Loucy (cell line): ENCODE measurements around the gene STON2.

Source experiments
- H2AFZ ChIP-seq: fragments of 200-600 bp; sonication (generic); 2 replicates; pipeline ENCODE4 v1.6.0; 2016; ENCODE audit warnings: antibody characterized with exemption, mild to moderate bottlenecking, low read length, moderate library complexity
- H3F3A ChIP-seq: fragments of 200-600 bp; 2 replicates; pipeline ENCODE4 v1.6.0; 2016; ENCODE audit warnings: antibody characterized with exemption, low read depth, mild to moderate bottlenecking
- H3K27me3 ChIP-seq: fragments of 200-600 bp; sonication (generic); 2 replicates; pipeline ENCODE4 v1.6.1; 2014; ENCODE audit warnings: low read length, mild to moderate bottlenecking; ENCODE audit not compliant: insufficient read depth, poor library complexity, severe bottlenecking
- H3K36me3 ChIP-seq: fragments of 200-600 bp; sonication (generic); 2 replicates; pipeline ENCODE4 v1.6.1; 2016; ENCODE audit warnings: low read length; ENCODE audit not compliant: insufficient read depth
- H3K4me1 ChIP-seq: fragments of 200-600 bp; sonication (generic); 2 replicates; pipeline ENCODE4 v1.5.1; 2014; ENCODE audit warnings: low read length, mild to moderate bottlenecking; ENCODE audit not compliant: insufficient read depth, poor library complexity, severe bottlenecking
- H3K4me2 ChIP-seq: fragments of 200-600 bp; sonication (generic); 2 replicates; pipeline ENCODE4 v1.6.0; 2014; ENCODE audit warnings: antibody characterized with exemption, low read length, low read depth, mild to moderate bottlenecking; ENCODE audit not compliant: poor library complexity, severe bottlenecking
- H3K4me3 ChIP-seq: fragments of 200-600 bp; sonication (generic); 2 replicates; pipeline ENCODE4 v1.5.1; 2014; ENCODE audit warnings: low read length, mild to moderate bottlenecking, mixed read lengths; ENCODE audit not compliant: poor library complexity, severe bottlenecking
- H3K79me2 ChIP-seq: fragments of 200-600 bp; sonication (generic); 2 replicates; pipeline ENCODE4 v1.6.1; 2014; ENCODE audit warnings: low read length; ENCODE audit not compliant: insufficient read depth
- H3K9ac ChIP-seq: fragments of 200-600 bp; sonication (generic); 2 replicates; pipeline ENCODE4 v1.6.0; 2014; ENCODE audit warnings: mild to moderate bottlenecking, low read depth, low read length, moderate library complexity; ENCODE audit not compliant: poor library complexity, severe bottlenecking
- H3K9me2 ChIP-seq: fragments of 200-600 bp; sonication (generic); replicated peaks from 2 replicates; pipeline ENCODE4 v1.6.1; 2016; ENCODE audit warnings: low read depth, low read length, mixed read lengths
- H3K9me3 ChIP-seq: fragments of 200-600 bp; sonication (generic); 2 replicates; pipeline ENCODE4 v1.6.1; 2014; ENCODE audit warnings: mild to moderate bottlenecking, antibody characterized with exemption, low read length, low read depth; ENCODE audit not compliant: insufficient read depth
- H4K20me1 ChIP-seq: fragments of 200-600 bp; sonication (generic); 2 replicates; pipeline ENCODE4 v1.6.0; 2014; ENCODE audit warnings: antibody characterized with exemption, low read length, mild to moderate bottlenecking; ENCODE audit not compliant: insufficient read depth, poor library complexity, severe bottlenecking
- EZH2phosphoT487 ChIP-seq: fragments of 200-600 bp; IDR thresholded peaks from 2 replicates; pipeline ENCODE4 v1.6.1; 2018; ENCODE audit warnings: antibody characterized with exemption, mild to moderate bottlenecking, moderate library complexity, borderline replicate concordance
- TF ChIP-seq, protein P1 (sequence below): fragments of 200-600 bp; sonication (generic); conservative IDR thresholded peaks from 2 replicates; pipeline ENCODE4 v1.5.1; 2014; ENCODE audit warnings: mild to moderate bottlenecking, antibody characterized with exemption, low read length

The STON2 gene

DNA sequence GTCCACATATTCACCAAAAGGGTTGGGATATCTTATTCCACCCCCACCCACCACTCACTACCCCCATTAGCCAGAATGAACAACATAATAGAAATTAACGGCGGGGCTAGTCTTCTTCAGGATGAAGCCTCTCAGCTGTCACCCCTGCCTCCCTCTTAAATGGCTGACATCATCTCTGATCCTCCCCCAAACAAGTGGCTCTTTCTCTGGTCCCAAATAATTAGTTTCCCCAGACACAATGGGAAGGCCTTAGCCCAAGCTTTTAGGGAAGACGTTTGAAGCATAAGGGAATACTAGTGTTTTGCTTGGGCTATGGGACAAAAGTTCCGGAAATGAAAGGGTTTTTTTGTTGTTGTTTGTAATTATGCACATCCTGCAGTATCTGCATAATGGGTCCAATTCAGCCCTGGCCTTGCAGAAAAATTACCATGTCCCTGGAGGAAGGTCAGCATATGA, 13.8 kb downstream of the STON2 start:
- no peak overlapping the region for H3K4me3 ChIP-seq
- no peaks in the 10 kb centered on the region for H3K9me2 ChIP-seq
- H3K36me3 ChIP-seq, result no peaks in the 10 kb centered on the region
- H4K20me1 ChIP-seq, result no peaks in the 10 kb centered on the region
- no peaks in the 10 kb centered on the region for H3F3A ChIP-seq
- H3K4me2 ChIP-seq, result no peak overlapping the region
- TF ChIP-seq, protein P1, sequence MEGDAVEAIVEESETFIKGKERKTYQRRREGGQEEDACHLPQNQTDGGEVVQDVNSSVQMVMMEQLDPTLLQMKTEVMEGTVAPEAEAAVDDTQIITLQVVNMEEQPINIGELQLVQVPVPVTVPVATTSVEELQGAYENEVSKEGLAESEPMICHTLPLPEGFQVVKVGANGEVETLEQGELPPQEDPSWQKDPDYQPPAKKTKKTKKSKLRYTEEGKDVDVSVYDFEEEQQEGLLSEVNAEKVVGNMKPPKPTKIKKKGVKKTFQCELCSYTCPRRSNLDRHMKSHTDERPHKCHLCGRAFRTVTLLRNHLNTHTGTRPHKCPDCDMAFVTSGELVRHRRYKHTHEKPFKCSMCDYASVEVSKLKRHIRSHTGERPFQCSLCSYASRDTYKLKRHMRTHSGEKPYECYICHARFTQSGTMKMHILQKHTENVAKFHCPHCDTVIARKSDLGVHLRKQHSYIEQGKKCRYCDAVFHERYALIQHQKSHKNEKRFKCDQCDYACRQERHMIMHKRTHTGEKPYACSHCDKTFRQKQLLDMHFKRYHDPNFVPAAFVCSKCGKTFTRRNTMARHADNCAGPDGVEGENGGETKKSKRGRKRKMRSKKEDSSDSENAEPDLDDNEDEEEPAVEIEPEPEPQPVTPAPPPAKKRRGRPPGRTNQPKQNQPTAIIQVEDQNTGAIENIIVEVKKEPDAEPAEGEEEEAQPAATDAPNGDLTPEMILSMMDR, result no peak
- no peak for TF ChIP-seq EZH2phosphoT487
- H3K4me1 ChIP-seq, result no peaks in the 10 kb centered on the region
- no peak overlapping the region for H3K9ac ChIP-seq
- H2AFZ ChIP-seq, result no peak overlapping the region
- no peaks in the 10 kb centered on the region for H3K9me3 ChIP-seq
- no peaks in the 10 kb centered on the region for H3K27me3 ChIP-seq
- no peaks in the 10 kb centered on the region for H3K79me2 ChIP-seq

DNA sequence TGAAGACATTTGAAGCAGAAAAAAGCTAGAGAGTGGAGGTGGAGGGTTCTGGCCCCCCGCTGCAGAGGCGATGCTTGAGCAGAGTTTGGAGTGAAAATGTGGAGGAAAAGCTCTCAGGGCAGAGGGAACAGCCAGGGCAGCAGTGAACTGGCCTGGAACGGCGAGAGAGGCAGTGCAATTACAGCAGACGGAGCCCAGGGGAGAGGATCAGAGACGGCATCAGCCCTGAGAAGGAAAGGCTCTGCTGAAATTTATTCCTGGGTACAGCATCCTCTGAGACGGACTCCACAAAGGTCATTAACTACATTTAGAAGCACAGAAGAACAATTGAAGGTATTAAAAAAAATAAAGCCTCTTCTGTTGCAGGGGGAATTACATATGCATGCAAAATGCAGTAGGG, 14.2 kb downstream of the STON2 start:
- Histone ChIP-seq H3K79me2 (no peaks in the 10 kb centered on the region), H3K9me3 (no peaks in the 10 kb centered on the region), H3K9ac (no peak overlapping the region), H3F3A (no peaks in the 10 kb centered on the region), H3K36me3 (no peaks in the 10 kb centered on the region), H3K9me2 (no peaks in the 10 kb centered on the region), H2AFZ (no peak overlapping the region), H3K4me1 (no peaks in the 10 kb centered on the region), H3K27me3 (no peaks in the 10 kb centered on the region), H3K4me3 (no peak overlapping the region), H3K4me2 (no peak overlapping the region), H4K20me1 (no peaks in the 10 kb centered on the region)
- TF ChIP-seq, protein P1, result no peak
- TF ChIP-seq EZH2phosphoT487, result no peak

DNA sequence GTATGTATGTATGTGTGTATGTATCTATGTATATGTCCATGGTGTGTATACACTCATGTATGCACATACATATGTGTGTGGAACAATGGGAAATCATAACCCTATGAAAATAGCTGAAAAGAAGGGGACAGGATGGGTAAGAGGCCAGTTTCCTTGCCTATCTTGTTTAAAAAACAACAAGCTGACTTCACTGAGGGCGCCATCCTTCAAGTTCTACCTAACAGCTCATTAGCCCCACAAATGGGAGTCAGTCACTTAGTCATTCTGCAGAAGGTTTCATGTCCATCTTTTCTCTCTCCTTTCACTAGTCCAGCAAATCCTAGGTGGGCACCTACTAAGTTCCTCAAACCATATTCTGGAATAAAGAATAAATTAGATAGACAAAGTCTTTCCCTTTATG, 14.7 kb downstream of the STON2 start:
- Histone ChIP-seq H3K79me2 (no peaks in the 10 kb centered on the region), H4K20me1 (no peaks in the 10 kb centered on the region), H2AFZ (no peak overlapping the region), H3K9ac (no peak overlapping the region), H3F3A (no peaks in the 10 kb centered on the region), H3K9me2 (no peaks in the 10 kb centered on the region), H3K36me3 (no peaks in the 10 kb centered on the region), H3K9me3 (no peaks in the 10 kb centered on the region), H3K4me3 (no peak overlapping the region), H3K4me2 (no peak overlapping the region), H3K4me1 (no peaks in the 10 kb centered on the region), H3K27me3 (no peaks in the 10 kb centered on the region)
- TF ChIP-seq, protein P1, result no peak
- TF ChIP-seq EZH2phosphoT487, result no peak
